Ishikawa (cell line): Measurements from ENCODE around the gene SOCS1.

Experiments used
- CEBPB ChIP-seq: IDR thresholded peaks from 2 replicates; pipeline ENCODE4 v1.6.1; 2012
- CREB1 ChIP-seq: IDR thresholded peaks from 2 replicates; pipeline ENCODE4 v1.6.1; 2012; ENCODE audit warnings: low read depth
- EGR1 ChIP-seq: IDR thresholded peaks from 2 replicates; pipeline ENCODE4 v1.6.1; 2012
- EP300 ChIP-seq: IDR thresholded peaks from 2 replicates; pipeline ENCODE4 v1.6.1; 2012; ENCODE audit warnings: borderline replicate concordance
- FOXM1 ChIP-seq: IDR thresholded peaks from 2 replicates; pipeline ENCODE4 v1.6.1; 2012; ENCODE audit warnings: low read depth, borderline replicate concordance
- MAX ChIP-seq: IDR thresholded peaks from 2 replicates; pipeline ENCODE4 v1.6.1; 2012
- NFIC ChIP-seq: IDR thresholded peaks from 2 replicates; pipeline ENCODE4 v1.6.1; 2012
- RAD21 ChIP-seq: IDR thresholded peaks from 2 replicates; pipeline ENCODE4 v1.6.1; 2012; ENCODE audit warnings: low read depth
- TAF1 ChIP-seq: IDR thresholded peaks from 2 replicates; pipeline ENCODE4 v1.6.1; 2012; ENCODE audit warnings: low read depth, mild to moderate bottlenecking
- TCF12 ChIP-seq: IDR thresholded peaks from 2 replicates; pipeline ENCODE4 v1.6.1; 2012; ENCODE audit warnings: low read depth
- TEAD4 ChIP-seq: IDR thresholded peaks from 2 replicates; pipeline ENCODE4 v1.6.1; 2012
- YY1 ChIP-seq: IDR thresholded peaks from 2 replicates; pipeline ENCODE4 v1.6.1; 2012; ENCODE audit warnings: low read depth
- ZBTB7A ChIP-seq: IDR thresholded peaks from 2 replicates; pipeline ENCODE4 v1.6.1; 2012; ENCODE audit warnings: low read depth
- TF ChIP-seq, protein P1 (sequence below): IDR thresholded peaks from 2 replicates; pipeline ENCODE4 v1.6.1; 2012; ENCODE audit warnings: low read depth, mild to moderate bottlenecking
- TF ChIP-seq, protein P2 (sequence below): IDR thresholded peaks from 2 replicates; pipeline ENCODE4 v1.6.1; 2012

SOCS1 gene

DNA sequence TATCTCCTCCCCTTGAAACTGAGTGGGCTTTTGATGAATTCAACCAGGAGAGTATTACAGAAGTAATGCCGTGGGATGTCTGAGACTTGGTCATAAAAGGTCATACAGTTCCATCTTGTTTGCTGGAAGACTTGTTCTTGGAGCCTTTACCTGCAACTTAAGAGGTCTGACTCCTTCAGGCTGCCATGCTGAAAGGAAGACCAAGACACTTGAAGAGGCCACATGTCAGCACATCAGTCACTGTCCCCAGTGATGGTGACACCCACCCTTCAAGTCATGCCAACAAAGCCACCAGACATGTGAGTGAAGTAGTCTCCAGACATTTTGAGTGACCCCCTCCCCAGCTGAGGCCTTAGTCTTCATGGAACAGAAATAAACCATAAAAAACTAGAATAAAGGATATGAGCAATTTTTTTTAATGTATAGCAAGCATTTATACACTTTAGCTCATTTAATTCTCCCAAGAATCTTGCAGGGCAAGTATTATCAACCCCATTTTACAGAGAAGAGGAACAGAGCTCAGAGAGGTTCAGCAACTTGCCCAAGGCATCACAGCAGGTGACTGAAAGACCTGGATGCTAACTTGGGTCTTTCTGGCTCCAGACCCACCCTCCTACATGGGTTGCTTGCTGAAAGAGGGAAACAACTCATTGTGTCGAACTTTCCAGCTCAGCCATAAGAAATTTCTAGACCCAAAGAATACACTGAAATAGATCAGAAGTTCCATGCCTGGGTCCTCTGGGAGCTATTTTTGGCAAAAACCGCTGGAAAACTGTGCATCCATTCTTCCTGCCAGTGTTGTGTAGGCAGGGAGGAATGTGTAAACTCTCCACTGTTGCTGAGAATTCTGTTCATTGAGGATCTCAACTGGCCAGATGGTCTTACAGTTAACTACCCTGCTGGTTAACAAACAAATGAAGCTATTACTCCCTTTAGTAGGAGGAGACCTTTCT lies 38.1 kb downstream of the SOCS1 start:
- no peak for TF ChIP-seq MAX
- no peak for TF ChIP-seq TAF1
- TF ChIP-seq NFIC = no peak
- no peak for TF ChIP-seq RAD21
- no peak for TF ChIP-seq FOXM1
- TF ChIP-seq YY1 = no peak
- TF ChIP-seq CEBPB = no peak
- TF ChIP-seq CREB1 = no peak
- TF ChIP-seq, protein P1, sequence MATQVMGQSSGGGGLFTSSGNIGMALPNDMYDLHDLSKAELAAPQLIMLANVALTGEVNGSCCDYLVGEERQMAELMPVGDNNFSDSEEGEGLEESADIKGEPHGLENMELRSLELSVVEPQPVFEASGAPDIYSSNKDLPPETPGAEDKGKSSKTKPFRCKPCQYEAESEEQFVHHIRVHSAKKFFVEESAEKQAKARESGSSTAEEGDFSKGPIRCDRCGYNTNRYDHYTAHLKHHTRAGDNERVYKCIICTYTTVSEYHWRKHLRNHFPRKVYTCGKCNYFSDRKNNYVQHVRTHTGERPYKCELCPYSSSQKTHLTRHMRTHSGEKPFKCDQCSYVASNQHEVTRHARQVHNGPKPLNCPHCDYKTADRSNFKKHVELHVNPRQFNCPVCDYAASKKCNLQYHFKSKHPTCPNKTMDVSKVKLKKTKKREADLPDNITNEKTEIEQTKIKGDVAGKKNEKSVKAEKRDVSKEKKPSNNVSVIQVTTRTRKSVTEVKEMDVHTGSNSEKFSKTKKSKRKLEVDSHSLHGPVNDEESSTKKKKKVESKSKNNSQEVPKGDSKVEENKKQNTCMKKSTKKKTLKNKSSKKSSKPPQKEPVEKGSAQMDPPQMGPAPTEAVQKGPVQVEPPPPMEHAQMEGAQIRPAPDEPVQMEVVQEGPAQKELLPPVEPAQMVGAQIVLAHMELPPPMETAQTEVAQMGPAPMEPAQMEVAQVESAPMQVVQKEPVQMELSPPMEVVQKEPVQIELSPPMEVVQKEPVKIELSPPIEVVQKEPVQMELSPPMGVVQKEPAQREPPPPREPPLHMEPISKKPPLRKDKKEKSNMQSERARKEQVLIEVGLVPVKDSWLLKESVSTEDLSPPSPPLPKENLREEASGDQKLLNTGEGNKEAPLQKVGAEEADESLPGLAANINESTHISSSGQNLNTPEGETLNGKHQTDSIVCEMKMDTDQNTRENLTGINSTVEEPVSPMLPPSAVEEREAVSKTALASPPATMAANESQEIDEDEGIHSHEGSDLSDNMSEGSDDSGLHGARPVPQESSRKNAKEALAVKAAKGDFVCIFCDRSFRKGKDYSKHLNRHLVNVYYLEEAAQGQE = no peak
- TF ChIP-seq ZBTB7A = no peak
- TF ChIP-seq, protein P2, sequence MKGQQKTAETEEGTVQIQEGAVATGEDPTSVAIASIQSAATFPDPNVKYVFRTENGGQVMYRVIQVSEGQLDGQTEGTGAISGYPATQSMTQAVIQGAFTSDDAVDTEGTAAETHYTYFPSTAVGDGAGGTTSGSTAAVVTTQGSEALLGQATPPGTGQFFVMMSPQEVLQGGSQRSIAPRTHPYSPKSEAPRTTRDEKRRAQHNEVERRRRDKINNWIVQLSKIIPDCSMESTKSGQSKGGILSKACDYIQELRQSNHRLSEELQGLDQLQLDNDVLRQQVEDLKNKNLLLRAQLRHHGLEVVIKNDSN = no peak
- TF ChIP-seq TCF12 = no peak
- no peak for TF ChIP-seq TEAD4
- TF ChIP-seq EGR1 = no peak
- TF ChIP-seq EP300 = no peak

DNA sequence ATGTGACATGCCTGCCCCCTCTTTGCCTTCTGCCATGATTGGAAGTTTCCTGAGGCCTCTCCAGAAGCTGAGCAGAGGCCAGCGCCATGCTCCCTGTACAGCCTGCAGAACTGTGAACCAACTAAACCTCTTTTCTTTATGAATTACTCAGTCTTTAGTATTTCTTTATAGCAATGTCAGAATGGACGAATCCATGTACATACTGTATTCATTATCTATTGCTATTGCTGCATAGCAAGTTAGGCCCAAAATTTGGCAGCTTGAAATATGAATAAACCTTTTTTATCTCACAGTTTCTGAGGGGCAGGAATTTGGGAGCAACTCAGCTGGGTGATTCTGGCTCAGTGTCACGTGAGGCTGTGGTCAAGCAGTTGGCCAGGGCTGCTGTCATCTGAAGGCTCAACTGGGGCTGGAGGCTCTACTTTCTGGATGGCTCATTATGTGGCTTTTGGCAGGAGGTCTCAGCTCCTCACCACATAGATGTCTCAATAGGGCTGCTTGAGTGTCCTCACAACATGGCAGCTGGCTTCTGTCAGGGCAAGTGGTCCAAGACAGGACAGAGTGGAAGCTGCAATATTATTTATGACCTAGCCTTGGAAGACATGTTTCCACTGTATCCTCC lies 40.0 kb downstream of the SOCS1 start:
- TF ChIP-seq, protein P2 = no peak
- TF ChIP-seq RAD21 (no peak), ZBTB7A (no peak), EGR1 (no peak), EP300 (no peak), YY1 (no peak), MAX (no peak), FOXM1 (no peak), CEBPB (no peak), TEAD4 (no peak), NFIC (no peak), TCF12 (no peak), CREB1 (no peak), TAF1 (no peak)
- TF ChIP-seq, protein P1 = no peak

DNA sequence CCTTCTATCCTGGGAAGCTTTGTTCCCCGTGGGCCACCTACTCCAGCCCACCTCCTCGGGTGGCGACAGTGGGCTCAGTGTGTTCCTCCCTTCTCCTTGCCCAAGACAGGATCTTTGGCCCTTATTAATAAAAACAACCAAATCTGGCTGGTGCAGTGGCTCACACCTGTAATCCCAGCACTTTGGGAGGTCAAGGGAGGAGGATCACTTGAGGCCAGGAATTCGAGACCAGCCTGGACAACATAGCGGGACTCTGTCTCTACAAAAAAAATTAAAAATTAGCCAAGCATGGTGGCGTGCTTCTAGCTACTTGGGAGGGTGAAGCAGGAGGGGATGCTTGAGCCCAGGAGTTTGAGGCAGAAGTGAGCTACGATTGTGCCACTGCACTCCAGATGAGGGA lies 42.2 kb downstream of the SOCS1 start:
- TF ChIP-seq, protein P1 = no peak
- TF ChIP-seq EGR1 = no peak
- TF ChIP-seq, protein P2 = no peak
- no peak for TF ChIP-seq YY1
- no peak for TF ChIP-seq RAD21
- no peak for TF ChIP-seq FOXM1

DNA sequence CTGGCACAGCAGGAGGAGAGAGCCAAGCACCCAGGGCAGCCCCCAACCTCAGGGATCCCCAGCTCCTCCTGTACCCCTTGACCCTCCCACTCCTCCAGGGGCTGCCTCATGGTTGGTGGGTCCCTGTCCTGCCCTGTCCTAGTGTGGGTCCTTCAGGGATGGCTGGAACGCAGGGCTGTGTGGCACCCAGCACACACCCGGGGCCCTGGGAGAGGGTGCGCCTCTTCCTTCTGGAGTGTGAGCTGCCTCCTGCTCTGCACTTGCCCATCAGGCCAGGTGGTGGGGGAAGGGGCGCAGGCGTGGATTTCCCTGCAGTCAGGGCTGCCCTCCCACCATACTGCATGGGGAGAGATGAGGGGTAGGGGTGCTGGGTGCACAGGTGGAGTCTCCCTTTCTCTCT lies 42.6 kb downstream of the SOCS1 start:
- TF ChIP-seq CEBPB (no peak), EP300 (no peak), MAX (no peak)
- TF ChIP-seq, protein P1 = no peak
